Gastroesophageal sphincter (tissue), 3 donors: Measurements from ENCODE around the gene COG4.

Source experiments
- EP300 ChIP-seq: sonication (generic); formaldehyde crosslinking; IDR thresholded peaks from one replicate; pipeline ENCODE4 v1.6.1; 2017; ENCODE audit warnings: antibody characterized with exemption, mild to moderate bottlenecking
- POLR2A ChIP-seq, 2 donors: fragments of 450-650 bp; IDR thresholded peaks; one replicate each; pipeline ENCODE4 v1.6.1; 2017; ENCODE audit warnings: antibody characterized with exemption in 2 of 2, mild to moderate bottlenecking in 2 of 2, moderate library complexity in 1 of 2
- TF ChIP-seq, protein P1 (sequence below), 4 experiments: fragments of 200-600 bp in 2 of 4; fragments of 450-650 bp in 2 of 4; sonication (generic) in 1 of 4; IDR thresholded peaks; one replicate each; pipeline ENCODE4 v1.5.1; 2017 to 2019; ENCODE audit warnings: antibody characterized with exemption in 4 of 4, mild to moderate bottlenecking in 2 of 4, moderate library complexity in 2 of 4

DNA sequence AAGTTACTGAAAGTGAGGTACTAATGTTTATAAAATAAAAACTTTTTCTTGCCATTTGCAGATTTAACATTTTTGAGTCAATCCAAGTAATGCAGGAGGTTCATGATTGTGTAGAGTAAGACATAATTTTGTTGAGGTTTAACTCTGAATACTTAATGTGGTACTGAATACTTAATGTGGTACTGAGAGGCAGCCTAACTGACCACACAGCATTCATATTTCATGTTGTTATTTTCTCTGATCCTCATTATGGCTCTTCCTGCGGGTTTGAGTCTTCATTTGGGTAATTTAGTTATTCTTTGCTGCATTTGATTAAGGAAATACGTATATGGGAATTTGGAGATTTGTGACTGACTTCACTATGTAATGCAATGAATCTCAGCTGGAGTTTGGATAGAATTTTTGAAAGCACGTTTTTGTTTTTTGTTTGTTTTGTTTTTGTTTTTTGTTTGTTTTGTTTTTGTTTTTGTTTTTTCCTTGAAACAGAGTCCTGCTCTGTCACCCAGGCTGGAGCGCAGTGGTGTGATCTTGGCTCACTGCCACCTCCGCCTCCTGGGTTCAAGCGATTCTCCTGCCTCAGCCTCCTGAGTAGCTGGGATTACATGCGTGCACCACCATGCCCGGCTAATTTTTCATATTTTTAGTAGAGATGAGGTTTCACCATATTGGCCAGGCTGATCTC, 4.1 kb upstream of the COG4 start:
- TF ChIP-seq, protein P1, sequence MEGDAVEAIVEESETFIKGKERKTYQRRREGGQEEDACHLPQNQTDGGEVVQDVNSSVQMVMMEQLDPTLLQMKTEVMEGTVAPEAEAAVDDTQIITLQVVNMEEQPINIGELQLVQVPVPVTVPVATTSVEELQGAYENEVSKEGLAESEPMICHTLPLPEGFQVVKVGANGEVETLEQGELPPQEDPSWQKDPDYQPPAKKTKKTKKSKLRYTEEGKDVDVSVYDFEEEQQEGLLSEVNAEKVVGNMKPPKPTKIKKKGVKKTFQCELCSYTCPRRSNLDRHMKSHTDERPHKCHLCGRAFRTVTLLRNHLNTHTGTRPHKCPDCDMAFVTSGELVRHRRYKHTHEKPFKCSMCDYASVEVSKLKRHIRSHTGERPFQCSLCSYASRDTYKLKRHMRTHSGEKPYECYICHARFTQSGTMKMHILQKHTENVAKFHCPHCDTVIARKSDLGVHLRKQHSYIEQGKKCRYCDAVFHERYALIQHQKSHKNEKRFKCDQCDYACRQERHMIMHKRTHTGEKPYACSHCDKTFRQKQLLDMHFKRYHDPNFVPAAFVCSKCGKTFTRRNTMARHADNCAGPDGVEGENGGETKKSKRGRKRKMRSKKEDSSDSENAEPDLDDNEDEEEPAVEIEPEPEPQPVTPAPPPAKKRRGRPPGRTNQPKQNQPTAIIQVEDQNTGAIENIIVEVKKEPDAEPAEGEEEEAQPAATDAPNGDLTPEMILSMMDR (IDR thresholded peaks at IDR 0.05), result no peak
- TF ChIP-seq EP300, result no peak
- TF ChIP-seq POLR2A (IDR thresholded peaks at IDR 0.05), result no peak
